ENCODE results near the gene DOLPP1.
"Not testable (repeated sequence)": the region's sequence is repeated elsewhere in the genome, so short reads cannot be mapped to it uniquely, and the experiment has no call there.

Gene DOLPP1, protein sequence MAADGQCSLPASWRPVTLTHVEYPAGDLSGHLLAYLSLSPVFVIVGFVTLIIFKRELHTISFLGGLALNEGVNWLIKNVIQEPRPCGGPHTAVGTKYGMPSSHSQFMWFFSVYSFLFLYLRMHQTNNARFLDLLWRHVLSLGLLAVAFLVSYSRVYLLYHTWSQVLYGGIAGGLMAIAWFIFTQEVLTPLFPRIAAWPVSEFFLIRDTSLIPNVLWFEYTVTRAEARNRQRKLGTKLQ

DNA sequence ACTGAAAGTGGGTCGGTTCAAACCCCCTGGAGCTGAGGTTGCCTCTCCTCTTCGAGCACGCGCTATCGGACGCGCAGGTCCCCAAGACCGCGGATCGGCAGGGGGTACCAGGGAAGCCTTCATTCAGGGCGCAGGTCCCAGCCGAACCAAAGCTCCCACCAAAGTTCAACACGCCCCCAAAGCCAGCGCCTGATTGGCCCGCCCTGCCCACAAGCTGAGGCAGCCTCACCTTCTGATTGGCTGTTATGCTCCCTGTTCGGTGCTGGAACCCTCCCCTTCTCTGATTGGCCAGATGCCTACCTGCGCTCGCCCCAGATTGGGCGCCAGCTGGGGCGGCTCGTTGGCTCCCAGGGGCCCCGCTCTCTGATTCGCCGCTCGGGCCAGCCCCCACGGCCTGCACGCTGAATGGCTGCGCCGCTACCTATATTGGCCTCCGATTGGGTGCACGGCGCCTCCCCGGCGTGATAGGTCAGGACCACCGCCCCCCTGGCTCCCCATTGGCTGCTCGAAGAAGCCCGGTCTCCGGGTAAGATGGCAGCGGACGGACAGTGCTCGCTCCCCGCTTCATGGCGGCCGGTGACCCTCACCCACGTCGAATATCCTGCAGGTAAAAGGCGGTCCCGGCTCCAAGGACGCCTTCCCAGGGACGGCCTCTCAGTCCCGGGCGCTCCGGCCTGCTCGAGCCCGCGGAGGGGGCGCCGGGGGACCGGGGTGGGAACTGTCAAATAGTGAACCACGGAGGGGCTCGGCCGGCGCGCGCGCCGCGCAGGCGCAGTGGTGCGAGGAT is at the start of gene DOLPP1:
Gene DOLPP1 (plus strand): TSS at position 511 of the 787 bp plus-strand sequence. CDS start 21 bp downstream, at position 532.
- DNase-seq: peak; percentile 100

DNA sequence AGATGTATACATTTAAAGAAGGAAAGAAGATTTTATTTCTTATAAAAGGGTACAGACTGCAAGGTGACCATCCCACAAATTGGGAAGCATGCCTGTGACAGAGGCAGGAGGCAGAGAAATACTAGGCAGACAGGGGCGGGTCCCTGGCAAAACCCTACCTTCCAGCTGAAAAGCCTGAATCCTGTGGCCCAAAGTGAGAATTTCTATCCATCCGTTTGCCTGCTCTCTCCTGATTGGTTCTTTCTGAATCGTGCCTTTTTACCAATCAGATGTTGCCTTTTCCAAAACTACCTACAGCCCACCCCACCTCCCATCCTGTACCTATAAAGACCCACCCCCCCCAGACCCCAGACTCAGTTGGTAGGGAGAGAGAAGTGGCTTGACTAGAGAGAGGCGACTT is 49.4 kb upstream of the DOLPP1 start:
- DNase-seq: no peak

DNA sequence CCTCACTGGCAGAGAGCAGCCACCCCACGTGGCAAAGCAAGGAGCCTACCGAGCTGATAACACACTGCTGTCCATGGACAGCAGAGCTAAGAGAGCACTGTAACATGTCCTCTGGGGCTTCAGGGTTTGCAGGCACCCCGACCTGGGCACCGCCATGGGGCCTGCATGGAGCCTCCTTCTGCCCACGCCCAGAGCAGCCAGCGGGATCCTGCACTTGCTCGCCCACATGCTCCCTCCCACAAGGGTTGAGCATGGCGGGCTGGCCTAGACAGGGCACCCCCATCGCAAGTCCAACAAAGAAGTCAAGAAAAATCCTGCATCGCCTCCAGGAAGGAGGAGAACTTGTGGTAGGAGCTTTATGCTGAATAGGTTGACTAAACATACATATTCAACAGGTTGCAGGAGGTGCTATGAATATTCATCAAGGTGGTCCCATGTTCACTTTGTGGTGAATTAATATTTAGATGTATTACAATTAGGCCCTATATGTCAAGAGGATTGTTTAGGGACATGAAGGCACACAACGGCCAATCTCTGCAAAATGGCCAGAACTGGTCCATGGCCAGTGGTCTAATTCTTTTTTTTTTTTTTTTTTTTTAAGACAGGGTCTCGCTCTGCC is 48.3 kb upstream of the DOLPP1 start:
- DNase-seq: no peak

DNA sequence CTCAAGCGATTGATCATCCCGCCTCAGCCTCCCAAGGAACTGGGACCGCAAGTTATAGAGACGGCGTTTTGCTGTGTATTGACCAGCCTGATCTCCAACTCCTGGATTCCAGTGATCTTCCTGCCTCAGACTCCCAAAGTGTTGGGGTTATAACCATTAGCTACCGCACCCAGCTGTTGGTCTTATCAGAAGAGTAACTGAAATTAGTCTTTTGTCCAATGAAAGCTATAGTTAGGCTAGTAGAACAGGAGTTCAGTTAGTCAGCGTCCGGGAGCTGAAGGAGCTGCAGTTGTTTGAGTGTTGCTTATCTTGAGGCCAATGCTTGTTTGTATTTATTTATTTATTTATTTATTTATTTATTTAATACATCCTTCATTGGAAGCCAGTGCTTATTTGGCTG is 47.7 kb upstream of the DOLPP1 start:
- no peak for DNase-seq

DNA sequence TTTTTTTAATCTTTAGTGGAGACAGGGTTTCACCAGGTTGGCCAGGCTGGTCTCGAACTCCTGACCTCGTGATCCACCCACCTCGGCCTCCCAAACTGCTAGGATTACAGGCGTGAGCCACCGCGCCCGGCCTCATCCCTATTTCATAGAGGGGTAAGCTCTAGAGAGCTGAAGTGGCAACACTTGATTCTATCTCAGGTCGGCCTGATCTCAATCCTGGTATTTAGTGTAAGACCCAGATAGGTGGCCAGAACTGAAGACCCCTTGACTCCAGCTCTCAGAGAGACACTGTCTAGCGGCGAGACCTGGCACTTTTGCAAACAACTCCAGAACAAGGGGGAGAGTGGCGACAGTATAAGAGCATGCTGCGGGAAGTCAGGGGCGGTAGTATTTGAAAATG is 45.1 kb upstream of the DOLPP1 start:
- DNase-seq: not testable (repeated sequence)

DNA sequence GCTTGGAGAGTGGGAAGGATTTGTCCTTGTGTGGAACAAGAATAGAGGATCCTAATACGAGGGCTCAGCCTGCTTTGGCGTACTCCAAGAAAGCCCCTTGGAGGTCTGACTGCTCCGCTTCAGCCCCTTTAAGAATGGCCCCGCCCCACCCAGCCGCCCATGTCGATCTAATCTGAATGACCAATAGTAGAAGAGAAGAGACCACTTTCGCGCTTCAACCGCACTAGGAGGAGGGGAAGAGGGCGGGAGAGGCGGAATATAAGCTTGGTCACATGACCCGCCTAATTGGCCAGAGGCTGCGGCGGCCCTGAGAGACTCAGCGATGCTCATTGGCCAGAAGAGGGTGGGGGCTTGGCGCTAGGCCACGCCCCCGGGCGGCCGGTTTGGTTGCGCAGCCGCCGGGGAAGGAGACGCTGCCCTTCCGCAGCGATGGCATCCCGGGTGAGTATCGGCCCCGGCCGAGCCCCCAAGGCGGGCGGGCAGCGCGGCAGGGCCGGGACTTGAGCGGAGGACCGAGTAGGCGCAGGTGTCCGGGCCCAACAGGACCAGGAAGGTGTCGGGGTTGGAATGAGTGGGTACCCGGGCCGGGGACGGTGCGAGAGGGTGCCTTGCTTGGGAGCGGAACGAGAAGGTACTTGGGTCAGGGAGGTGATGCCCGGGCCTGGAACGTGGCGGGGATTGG is 44.5 kb upstream of the DOLPP1 start, which contains the start of gene MIGA2:
Gene MIGA2 (plus strand): TSS at position 386 of the 682 bp plus-strand sequence. CDS start 3,969 bp downstream, outside the sequence.
- peak; percentile 99 for DNase-seq

DNA sequence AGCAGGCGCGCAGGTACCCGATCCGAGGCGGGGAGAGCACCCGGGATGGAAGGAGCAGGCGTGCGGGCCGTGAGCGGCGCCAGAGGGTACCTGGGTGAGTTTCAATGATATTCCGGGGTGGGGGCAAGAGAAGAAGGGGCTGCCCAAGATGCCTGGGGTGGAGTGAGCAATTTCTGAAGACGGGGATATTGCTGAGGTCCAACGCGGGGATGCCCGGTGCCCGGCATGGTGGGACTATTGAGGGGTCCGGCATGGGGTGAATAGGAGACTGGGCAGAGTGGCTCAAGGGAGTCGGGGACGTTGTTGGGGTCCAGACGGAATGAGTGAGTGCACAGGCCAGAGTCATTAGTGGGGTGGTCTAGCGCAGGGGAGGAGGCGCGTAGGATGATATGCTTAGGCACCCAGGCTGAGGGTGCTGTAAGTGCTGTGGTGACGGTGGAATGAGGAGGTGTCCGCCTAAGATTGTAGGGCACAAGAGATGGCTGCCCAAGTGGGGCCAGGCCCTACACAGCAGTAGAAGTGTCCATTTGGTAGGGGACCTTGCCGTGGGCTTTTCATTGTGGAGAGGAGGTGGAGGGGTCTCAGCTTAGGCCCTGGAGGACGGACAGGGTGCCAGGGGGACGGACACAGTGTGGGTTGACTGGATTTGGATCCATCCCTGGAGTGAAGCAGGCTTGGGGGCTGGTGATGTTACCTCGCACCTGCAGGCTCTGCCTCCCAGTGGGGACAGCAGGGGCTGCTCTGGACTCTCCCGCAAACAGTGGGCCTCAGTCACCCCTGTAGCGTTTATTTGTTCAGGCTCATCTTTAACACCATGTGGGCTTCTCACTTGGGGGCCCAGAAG is 43.8 kb upstream of the DOLPP1 start:
- no peak for DNase-seq

DNA sequence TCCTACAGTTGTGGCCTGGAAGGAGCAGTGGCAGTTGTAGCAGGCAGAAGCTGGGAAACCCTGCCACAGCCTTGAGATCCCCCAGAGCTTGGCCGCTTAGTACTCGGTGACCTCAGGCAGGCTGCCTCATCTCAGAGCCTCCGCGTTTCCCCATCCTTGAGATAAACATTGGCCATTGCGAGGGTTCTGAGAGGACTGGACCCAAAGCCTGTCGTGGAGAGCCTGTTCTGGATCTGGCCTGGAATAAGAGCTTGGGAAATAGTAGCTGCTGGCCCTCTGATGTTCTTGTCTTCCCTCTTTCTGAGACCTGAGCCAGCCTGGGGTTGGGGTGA is 43.2 kb upstream of the DOLPP1 start:
- no peak for DNase-seq

DNA sequence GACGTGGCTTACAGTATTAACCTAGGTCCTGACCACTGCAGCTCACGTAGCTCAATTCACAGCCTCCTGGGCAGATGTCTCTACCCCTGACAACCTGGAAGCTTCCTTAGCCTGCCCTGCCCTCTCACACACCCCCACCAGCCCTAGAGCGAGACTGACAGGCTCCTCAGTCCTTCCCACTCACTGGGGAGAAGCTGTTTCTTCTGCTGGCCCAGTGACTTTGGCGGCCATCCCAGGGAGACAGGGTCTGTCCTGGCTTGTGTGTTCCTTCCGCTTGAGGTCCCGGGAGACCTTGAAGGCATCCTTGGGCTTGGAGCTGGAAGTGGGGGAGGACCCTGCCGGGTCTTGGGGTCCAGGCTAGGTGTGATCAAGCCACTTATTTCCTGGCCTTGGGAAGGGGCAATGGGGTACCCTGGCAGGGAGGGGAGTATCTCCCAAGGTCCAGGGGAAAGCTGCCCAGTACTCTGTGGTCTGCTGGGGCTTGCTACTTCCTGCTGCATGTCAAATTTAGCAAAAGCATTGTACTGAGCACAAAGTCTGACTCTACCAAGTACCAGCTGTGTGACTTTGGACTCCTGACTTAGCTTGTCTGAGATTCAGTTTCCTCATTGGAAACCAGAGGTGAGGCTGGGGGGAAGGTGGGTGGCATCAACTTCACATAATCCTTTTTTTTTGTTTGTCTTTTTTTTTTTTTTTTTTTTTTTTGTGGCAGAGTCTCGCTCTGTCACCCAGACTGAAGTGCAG is 42.6 kb upstream of the DOLPP1 start:
- DNase-seq: no peak

DNA sequence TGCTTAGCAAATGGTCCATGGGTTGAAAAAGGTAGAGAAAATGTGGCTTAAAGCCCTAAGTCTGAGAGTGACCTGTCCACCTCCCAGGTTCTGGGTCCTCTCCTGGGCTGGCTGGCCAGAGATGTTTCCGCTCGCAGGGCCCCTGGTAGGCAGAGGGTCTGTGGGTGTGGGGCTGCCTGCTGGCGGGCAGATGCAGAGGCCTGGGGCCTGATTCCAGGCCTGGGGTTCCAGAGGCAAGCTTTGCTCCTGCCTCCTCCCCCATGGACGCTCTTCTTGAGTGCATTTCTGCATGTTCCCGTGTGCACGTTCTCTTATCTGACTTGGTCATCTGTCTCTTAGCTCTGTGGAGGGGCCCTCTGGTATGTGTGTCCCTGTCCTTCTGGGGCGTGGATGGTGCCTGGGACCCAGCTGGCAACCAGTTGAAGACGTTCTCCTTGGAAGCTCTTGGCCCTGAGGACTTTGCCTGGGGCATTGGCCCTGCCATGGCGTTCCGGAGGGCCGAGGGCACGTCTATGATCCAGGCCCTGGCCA is 40.7 kb upstream of the DOLPP1 start:
- DNase-seq: no peak

DNA sequence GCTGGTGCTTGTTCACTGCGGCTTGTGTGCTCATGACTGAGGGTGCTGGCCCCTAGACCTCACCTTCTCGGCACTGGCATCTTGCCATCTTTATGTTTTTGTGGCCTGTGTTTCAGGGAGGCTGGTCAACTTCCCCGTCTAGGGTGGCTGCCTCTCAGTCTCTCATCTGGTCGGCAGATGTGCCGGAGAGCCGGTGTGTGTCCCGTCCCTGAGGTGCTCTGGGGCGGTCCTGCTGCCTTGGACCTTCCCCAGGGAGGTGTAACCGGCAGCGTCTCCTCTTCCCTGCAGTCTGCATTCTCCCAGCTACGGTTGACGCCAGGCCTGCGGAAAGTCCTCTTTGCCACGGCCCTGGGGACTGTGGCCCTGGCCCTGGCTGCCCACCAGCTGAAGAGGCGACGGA is 38.9 kb upstream of the DOLPP1 start:
- DNase-seq: no peak

DNA sequence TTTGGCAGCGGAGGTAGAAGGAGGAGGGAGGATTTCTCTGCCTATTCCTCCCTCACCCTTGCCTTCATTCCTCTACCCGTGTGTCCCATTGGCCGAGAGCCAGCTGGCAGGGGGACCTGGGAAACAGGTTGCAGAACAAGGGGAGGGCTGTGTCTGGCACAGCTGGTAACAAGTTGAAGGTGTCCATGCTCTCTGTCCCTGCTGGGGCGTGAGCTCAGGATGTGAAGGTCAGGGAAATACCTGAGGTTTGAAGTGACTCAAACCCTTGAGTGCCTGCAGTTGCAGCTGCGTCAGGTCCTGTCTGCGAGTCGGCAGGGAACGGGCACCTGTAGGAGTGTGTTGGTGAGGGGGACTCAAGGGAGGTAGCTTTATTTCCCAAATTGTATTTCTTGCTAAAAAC is 28.3 kb upstream of the DOLPP1 start:
- no peak for DNase-seq

DNA sequence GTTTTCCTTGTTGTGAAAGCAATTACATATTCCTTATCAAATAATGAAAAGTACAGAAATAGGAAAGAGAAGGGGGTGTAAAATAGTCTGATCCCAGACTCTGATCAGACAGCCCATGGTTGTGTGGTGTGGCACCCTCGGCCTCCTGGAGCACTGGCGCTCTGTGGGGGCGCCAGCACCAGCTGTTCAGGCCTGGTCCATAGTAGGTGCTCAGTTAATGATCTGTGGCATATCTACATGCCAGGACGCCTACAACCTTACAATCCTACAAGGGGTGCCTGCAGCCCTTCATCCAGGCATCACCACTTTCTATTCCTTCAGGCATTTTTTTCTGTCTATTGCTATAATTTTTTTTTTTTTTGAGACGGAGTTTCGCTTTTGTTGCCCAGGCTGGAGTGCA is 27.9 kb upstream of the DOLPP1 start:
- no peak for DNase-seq

DNA sequence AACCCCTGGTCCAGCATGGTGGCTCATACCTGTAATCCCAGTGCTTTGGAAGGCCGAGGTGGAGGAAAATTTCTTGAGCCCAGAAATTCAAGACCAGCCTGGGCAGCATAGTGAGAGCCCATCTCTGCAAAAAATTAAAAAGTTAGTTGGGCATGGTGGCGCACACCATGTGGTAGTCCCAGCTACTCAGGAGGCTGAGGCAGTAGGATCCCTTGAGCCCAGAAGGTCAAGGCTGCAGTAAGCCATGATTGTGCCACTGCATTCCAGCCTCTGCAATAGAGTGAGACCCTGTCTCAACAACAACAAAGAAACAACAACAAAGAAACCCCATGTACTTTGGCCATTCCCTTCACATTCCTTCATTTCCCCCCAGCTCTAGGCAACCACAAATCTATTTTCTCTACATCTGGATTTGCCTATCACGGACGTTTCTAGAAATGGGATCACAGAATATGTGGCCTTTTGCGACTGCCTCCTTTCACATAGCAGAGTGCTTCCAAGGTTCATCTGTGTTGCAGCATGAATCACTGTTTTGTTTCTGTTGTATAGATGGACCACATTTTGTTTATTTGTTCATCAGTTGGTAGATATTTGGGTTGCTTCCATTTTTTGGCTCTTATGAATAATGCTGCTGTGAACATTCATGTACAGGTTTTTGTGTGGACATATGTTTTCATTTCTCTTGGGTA is 26.6 kb upstream of the DOLPP1 start:
- no peak for DNase-seq

DNA sequence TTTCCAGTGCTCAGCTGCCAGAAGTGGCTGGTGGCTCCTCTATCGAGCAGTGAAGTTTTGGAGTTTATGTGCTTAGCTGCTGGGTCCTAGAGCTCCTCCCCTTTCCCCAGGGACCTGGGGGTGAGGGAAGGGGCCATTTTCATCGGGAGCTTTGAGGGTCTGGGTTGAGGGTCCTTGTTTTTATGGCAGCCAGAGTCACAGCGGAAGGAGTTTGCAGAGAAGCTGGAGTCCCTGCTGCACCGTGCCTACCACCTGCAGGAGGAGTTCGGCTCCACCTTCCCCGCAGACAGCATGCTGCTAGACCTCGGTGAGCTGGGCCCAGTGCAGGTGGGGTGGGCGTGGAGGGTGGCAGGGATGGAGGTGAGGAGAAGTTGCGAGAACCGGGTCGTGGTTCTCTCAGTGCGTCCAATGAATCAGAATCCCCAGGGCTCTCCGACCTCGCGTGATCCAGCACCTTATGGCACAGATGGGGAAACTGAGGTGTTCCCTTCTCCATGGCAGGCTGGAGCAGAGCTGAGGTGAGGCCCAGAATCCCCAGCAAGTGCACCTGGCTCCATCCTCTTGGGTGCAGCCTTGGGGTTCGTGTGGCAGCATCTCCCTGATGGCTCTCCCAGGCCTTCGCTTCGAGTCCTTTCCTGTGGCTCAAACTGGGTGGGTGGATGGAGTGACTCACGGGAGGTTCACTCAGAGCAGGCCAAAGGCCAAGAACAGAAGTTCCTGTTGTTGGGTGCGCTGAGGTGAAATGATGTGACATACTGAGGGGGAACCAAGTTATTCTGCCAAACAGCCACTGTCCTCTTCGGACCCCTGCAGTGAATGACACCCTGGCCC is 21.7 kb upstream of the DOLPP1 start:
- DNase-seq: no peak

DNA sequence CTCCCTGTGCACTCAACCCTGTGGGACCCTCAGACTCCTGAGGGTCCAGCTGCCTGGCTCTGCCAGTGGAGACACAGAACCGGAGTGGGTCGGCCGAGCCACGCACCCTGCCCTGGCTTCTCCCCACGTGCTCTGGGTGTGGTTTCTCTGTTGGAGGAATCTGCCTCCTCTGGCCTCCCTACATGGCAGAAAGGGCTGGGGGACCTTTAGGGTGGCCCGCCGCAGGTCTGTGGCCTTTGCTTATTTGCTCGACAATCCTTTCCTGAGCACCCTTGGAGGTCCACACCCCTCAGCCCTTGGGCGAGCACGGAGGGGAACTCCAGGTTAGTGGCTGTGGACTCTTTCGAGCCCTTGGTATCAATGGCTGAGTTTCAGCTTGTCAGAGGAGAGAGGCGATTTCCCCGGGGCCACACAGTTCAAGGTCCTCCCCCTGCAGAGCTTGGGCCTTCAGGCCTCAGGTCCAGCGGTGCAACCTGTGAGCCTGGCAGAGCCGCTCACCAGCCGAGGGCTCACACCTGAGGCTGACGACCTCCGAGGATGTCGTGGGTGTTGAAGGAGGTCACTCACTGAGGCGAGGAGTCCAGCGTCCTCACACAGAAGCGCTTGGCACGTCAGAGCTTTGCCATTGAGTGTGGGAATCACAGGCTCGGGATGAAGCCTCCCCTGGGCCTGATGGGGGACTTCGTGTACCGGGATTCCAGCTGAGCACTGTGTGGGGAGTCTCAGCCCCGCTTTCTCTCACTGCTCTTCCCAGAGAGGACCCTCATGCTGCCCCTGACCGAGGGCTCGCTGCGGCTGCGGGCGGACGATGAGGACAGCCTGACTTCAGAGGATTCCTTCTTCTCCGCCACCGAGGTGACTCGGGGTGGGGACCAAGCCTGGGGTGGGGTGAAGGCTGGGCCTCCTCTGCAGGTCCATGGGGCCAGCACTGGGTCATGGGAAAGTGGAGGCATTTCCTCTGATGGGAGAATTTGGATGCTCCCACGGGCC is 20.8 kb upstream of the DOLPP1 start:
- no peak for DNase-seq

DNA sequence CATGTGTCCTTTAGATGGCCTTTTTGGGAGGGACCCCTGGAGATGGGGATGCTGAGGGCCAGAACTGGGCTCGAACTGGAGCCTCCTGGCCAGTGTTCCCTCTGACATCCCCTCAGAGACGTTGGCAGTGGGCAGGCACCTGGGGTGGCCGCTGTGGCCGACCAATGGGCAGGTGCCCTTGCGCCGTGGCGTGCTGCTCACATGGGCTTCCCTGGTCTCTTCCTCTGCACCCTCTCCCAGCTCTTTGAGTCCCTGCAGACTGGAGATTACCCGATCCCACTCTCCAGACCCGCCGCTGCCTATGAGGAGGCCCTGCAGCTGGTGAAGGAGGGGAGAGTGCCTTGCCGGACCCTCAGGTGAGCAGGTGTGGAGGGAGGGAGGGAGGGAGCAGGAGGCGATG is 19.9 kb upstream of the DOLPP1 start:
- no peak for DNase-seq

DNA sequence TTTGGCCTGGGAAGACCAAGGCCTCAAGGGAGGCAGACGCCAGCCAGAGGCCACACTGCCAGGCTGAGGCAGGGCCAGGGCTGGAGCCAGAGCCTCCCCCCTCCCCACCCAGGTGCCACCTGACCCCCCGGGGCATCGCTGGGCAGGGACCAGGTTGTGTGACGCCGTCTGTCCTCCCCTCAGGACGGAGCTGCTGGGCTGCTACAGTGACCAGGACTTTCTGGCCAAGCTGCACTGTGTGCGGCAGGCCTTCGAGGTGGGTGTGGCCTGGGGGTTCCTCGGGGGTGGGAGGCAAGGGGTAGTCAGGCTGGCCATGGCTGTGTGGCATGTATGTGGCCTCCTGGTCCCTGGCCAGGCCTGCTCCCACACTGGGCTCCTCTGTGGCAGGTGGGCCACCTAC is 17.9 kb upstream of the DOLPP1 start:
- DNase-seq: no peak

DNA sequence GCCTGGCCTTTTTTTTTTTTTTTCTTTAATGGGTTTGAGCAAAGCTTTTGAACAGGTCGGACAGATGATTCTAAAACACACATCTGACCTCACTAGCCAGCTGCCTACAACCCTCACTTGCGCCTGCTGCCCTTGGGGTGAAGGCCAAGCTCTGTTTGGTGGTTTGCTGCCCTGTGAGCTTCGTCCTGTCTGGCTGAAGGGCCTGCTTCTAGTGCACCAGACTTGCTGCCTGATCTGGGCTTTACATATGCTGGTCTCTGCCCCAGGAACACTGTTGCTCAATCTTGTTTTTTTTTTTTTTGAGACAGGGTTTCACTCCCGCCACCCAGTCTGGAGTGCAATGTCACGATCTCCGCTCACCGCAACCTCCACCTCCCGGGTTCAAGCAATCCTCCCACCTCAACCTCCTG is 16.4 kb upstream of the DOLPP1 start:
- no peak for DNase-seq
